SH-SY5Y (cell line): ENCODE data around the gene MOB2.

Experiments used
- GATA2 ChIP-seq: IDR thresholded peaks from 2 replicates; pipeline ENCODE4 v1.6.1; 2011; ENCODE audit warnings: mild to moderate bottlenecking, low read depth, low read length
- GATA3 ChIP-seq: IDR thresholded peaks from 2 replicates; pipeline ENCODE4 v1.6.1; 2011; ENCODE audit warnings: low read depth, mild to moderate bottlenecking, low read length, moderate library complexity

GRCh38 chr11:1534171-1534570 is 47.6 kb upstream of the MOB2 start:
- TF ChIP-seq GATA2 (no peak), GATA3 (no peak)
